Right atrium auricular region (tissue), 2 donors: ENCODE measurements around the gene MMP11. TPM values are rescaled to one million over a fixed set of nuclear protein-coding genes. Genes with fewer than 3 reads are reported as not detected.
A peak's percentile ranks its signal among the peaks of the same experiment; 100 is the strongest.

ENCODE experiments used
- DNase-seq: peaks from one replicate; pipeline ENCODE4 v3.0.0-alpha.2; 2019; ENCODE audit warnings: low spot score
- H3K27ac ChIP-seq, 2 donors: fragments of 200-600 bp; sonication (generic); 1 replicate in 1 of 2; 2 replicates in 1 of 2; pipeline ENCODE4 v1.5.1; 2016 to 2019
- H3K27me3 ChIP-seq, 2 donors: fragments of 200-600 bp; sonication (generic); one replicate each; pipeline versions ENCODE4 v1.5.1 to v1.6.0; 2017 to 2019
- H3K36me3 ChIP-seq: fragments of 200-600 bp; sonication (generic); one replicate; pipeline ENCODE4 v1.5.1; 2016
- H3K4me1 ChIP-seq, 2 donors: fragments of 200-600 bp; sonication (generic); one replicate each; pipeline versions ENCODE4 v1.5.1 to v1.6.0; 2017 to 2019
- H3K4me3 ChIP-seq, 2 donors: fragments of 200-600 bp; sonication (generic); 1 replicate in 1 of 2; 2 replicates in 1 of 2; pipeline ENCODE4 v1.5.1; 2017 to 2019; ENCODE audit warnings: mild to moderate bottlenecking in 1 of 2, moderate library complexity in 1 of 2
- H3K9me3 ChIP-seq, 2 donors: fragments of 200-600 bp; sonication (generic); one replicate each; pipeline ENCODE4 v1.5.1; 2019
- total RNA-seq, 2 donors: library from RNA; depleted of rRNA; stranded (reverse); fragments of >200 nt; gene quantifications; one replicate each; pipeline ENCODE4 v1.1.0, GENCODE V29; 2016
- TF ChIP-seq, protein P1 (sequence below), 2 donors: fragments of 200-600 bp; sonication (generic); IDR thresholded peaks; one replicate each; pipeline ENCODE4 v1.5.1; 2019; ENCODE audit warnings: antibody characterized with exemption in 2 of 2

MMP11 gene
- total RNA-seq, 2 donors from 2014 or later: 2.2 to 12.3 TPM

DNA sequence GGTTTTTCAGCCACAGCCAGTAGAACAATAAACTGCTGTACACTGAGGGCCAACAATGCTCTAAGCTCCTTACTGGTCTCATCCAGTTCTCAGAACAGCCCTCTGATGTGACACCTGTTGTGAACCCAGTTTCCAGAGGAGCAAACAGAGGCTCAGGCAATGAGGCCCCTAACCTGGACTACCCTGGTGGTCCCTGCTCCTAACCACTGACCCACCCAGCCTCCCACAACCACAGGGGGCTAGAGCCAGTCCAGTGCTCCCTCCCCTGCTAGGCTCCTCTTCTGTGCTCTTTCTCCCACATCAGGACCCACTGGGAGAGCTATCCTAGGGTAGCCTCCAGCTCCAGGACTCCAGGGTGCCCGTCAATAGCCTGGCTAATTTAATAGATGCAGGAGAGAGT lies 10.1 kb downstream of the MMP11 start:
- Histone ChIP-seq H3K27ac (no peak overlapping the region), H3K27me3 (no peaks in the 10 kb centered on the region)
- DNase-seq: no peak

DNA sequence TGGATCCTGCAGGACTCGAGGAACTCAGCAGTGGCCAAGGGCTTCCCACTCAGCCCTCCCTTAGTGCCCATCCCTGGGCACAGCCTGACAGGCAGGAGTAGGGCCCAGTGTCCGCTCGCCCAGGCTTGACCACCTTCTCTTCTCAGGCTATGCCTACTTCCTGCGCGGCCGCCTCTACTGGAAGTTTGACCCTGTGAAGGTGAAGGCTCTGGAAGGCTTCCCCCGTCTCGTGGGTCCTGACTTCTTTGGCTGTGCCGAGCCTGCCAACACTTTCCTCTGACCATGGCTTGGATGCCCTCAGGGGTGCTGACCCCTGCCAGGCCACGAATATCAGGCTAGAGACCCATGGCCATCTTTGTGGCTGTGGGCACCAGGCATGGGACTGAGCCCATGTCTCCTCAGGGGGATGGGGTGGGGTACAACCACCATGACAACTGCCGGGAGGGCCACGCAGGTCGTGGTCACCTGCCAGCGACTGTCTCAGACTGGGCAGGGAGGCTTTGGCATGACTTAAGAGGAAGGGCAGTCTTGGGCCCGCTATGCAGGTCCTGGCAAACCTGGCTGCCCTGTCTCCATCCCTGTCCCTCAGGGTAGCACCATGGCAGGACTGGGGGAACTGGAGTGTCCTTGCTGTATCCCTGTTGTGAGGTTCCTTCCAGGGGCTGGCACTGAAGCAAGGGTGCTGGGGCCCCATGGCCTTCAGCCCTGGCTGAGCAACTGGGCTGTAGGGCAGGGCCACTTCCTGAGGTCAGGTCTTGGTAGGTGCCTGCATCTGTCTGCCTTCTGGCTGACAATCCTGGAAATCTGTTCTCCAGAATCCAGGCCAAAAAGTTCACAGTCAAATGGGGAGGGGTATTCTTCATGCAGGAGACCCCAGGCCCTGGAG lies 10.9 kb downstream of the MMP11 start:
- H3K27me3 ChIP-seq: no peaks in the 10 kb centered on the region
- H3K9me3 ChIP-seq: no peaks in the 10 kb centered on the region
- TF ChIP-seq, protein P1, sequence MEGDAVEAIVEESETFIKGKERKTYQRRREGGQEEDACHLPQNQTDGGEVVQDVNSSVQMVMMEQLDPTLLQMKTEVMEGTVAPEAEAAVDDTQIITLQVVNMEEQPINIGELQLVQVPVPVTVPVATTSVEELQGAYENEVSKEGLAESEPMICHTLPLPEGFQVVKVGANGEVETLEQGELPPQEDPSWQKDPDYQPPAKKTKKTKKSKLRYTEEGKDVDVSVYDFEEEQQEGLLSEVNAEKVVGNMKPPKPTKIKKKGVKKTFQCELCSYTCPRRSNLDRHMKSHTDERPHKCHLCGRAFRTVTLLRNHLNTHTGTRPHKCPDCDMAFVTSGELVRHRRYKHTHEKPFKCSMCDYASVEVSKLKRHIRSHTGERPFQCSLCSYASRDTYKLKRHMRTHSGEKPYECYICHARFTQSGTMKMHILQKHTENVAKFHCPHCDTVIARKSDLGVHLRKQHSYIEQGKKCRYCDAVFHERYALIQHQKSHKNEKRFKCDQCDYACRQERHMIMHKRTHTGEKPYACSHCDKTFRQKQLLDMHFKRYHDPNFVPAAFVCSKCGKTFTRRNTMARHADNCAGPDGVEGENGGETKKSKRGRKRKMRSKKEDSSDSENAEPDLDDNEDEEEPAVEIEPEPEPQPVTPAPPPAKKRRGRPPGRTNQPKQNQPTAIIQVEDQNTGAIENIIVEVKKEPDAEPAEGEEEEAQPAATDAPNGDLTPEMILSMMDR (IDR thresholded peaks at IDR 0.05): no peak
- no peak for DNase-seq
- no peak overlapping the region for H3K4me3 ChIP-seq
- peaks cover 0 to 26% of the 10 kb centered on the region in 2 donors for H3K4me1 ChIP-seq
- H3K27ac ChIP-seq: no peak overlapping the region
- no peaks in the 10 kb centered on the region for H3K36me3 ChIP-seq

More for the DNA sequence above, 10.1 kb downstream of the MMP11 start:
- H3K4me1 ChIP-seq: peaks cover 0 to 25% of the 10 kb centered on the region in 2 donors
- H3K9me3 ChIP-seq: no peaks in the 10 kb centered on the region
- no peak overlapping the region for H3K4me3 ChIP-seq
- H3K36me3 ChIP-seq: no peaks in the 10 kb centered on the region
- TF ChIP-seq, protein P1 (IDR thresholded peaks at IDR 0.05): no peak

DNA sequence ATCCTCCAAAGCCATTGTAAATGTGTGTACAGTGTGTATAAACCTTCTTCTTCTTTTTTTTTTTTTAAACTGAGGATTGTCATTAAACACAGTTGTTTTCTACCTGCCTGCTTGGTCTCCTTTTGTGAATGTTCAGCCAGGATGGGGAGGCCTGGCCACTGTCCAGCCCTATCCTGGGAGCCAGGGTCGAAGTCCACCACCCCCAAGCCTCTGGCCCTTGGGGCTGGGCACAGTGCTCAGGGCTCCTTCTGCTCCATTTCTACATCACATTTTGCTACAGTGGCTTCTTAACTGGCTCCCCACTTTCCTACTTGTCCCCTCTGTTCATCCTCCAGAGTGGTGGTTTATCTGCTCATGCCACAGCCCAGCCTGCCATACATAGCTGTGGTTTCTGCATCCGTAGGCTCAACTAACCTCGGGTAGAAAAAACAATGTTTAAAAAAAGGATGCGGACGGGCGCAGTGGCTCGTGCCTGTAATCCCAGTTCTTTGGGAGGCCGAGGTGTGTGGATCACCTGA lies 11.6 kb downstream of the MMP11 start:
- no peaks in the 10 kb centered on the region for H3K27me3 ChIP-seq
- H3K27ac ChIP-seq: no peak overlapping the region
- H3K4me3 ChIP-seq: no peak overlapping the region
- no peak for DNase-seq
- TF ChIP-seq, protein P1 (IDR thresholded peaks at IDR 0.05): no peak
- no peaks in the 10 kb centered on the region for H3K36me3 ChIP-seq
- no peaks in the 10 kb centered on the region for H3K9me3 ChIP-seq
- peaks cover 0 to 34% of the 10 kb centered on the region in 2 donors for H3K4me1 ChIP-seq

DNA sequence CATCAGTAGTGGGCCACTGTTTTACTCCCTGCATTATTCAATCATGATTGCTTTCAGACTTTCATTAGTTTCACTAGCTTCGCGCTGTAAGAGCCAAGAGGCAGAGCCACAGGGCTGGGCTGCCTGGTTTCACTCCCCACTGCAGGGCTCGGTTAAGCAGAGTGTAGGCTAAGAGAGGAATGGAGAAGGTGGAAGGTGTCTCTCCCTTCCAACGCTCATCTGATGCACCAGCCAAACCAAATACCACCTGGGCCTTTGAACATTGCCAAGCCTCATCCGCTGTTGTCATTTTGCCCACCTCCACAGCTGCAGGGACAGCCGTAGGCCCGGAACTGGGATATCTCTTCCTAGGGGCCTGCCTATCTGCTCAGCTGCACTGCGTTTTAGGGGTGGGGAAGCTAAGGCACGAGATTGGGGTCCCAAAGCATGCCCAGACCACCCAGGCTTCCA lies 13.6 kb downstream of the MMP11 start:
- Histone ChIP-seq H3K9me3 (no peaks in the 10 kb centered on the region), H3K4me3 (peak overlapping the region; percentile 95 to 98), H3K27me3 (no peaks in the 10 kb centered on the region), H3K4me1 (peaks cover 0 to 50% of the 10 kb centered on the region in 2 donors), H3K36me3 (no peaks in the 10 kb centered on the region), H3K27ac (peak overlapping the region; percentile 100)
- DNase-seq: no peak
- TF ChIP-seq, protein P1 (IDR thresholded peaks at IDR 0.05): no peak

DNA sequence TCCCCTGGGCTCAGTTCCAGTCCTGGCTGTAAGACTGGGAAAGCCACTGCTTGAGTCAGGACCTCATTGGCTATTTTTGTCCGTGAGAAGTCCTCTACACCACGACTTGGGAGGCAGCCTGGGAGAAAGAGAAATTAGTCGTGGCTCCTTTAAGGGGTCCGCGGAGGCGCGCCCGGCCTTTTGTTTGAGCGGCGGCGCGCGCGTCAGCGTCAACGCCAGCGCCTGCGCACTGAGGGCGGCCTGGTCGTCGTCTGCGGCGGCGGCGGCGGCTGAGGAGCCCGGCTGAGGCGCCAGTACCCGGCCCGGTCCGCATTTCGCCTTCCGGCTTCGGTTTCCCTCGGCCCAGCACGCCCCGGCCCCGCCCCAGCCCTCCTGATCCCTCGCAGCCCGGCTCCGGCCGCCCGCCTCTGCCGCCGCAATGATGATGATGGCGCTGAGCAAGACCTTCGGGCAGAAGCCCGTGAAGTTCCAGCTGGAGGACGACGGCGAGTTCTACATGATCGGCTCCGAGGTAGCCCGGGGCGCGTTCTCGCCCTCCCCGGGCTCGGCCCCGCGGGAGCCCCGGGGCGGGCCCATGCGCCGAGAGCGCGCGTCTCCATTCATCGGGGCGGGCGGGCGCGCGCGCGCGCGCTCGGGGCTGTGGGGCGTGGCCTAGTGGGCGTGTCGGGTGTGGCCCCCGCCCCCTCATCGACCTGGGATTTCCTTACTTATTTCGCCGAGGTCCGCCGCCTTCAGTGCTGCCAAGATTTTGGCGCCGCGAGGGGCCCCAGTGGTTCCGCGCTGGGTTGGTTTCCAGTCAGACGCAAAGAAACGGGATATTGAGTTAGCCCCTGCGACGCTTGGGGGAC lies 14.3 kb downstream of the MMP11 start, which contains the start of gene SMARCB1:
Gene SMARCB1 (plus strand): TSS at position 215 of the 848 bp plus-strand sequence. CDS start 204 bp downstream, at position 419.
- H3K9me3 ChIP-seq: no peaks in the 10 kb centered on the region
- H3K4me3 ChIP-seq: peak within 1 kb of the TSS; percentile 95 to 98
- H3K36me3 ChIP-seq: peaks cover 3% of the 10 kb centered on the region
- TF ChIP-seq, protein P1 (IDR thresholded peaks at IDR 0.05): no peak
- DNase-seq: peak; percentile 91
- peak within 1 kb of the TSS; percentile 100 for H3K27ac ChIP-seq
- peaks cover 0 to 51% of the 10 kb centered on the region in 2 donors for H3K4me1 ChIP-seq
- H3K27me3 ChIP-seq: no peaks in the 10 kb centered on the region
